Measurements from ENCODE around the gene GTF3C6. TPM values are rescaled to one million over a fixed set of nuclear protein-coding genes. Genes with fewer than 3 reads are reported as not detected.

Gene GTF3C6
- total RNA-seq, 1 donor from 2014 or later: 75.3 TPM

GRCh38 chr6:110949679-110950285, 8.7 kb upstream of the GTF3C6 start:
- Mint-ChIP-seq H3K27ac (ENCODE audit: unreplicated experiment) (no peak overlapping the region), H3K4me1 (ENCODE audit: unreplicated experiment) (no peaks in the 10 kb centered on the region), H3K9me3 (ENCODE audit: unreplicated experiment) (no peaks in the 10 kb centered on the region), H3K36me3 (ENCODE audit: low read depth, unreplicated experiment) (no peaks in the 10 kb centered on the region), H3K27me3 (ENCODE audit: unreplicated experiment) (no peaks in the 10 kb centered on the region), H3K4me3 (ENCODE audit: unreplicated experiment) (no peak overlapping the region)
- peak; percentile 56 for TF ChIP-seq CTCF (IDR thresholded peaks at IDR 0.05; ENCODE audit: unreplicated experiment)
- no peak for DNase-seq (ENCODE audit: low spot score)

DNA sequence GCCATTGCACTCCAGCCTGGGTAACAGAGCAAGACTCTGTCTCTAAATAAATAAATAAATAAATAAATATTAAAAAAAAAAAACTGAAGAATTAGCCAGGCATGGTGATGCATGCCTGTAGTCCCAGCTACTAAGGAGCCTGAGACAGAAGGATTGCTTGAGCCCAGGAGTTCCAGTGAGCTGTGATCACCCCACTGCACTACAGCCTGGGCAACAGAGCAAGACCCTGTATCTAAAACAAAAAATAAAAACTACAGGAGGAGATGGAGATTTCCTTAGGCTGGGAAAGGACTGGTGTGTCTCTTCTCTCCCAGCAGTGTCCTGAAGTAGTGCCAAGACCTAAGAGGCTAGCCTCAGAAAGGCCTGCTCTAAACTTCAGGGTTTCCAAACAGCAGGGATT, 8.1 kb upstream of the GTF3C6 start:
- DNase-seq (ENCODE audit: low spot score): no peak
- no peaks in the 10 kb centered on the region for H3K9me3 Mint-ChIP-seq (ENCODE audit: unreplicated experiment)
- no peaks in the 10 kb centered on the region for H3K36me3 Mint-ChIP-seq (ENCODE audit: low read depth, unreplicated experiment)
- TF ChIP-seq CTCF (IDR thresholded peaks at IDR 0.05; ENCODE audit: unreplicated experiment): no peak
- no peak overlapping the region for H3K4me3 Mint-ChIP-seq (ENCODE audit: unreplicated experiment)
- no peak overlapping the region for H3K27ac Mint-ChIP-seq (ENCODE audit: unreplicated experiment)
- H3K27me3 Mint-ChIP-seq (ENCODE audit: unreplicated experiment): no peaks in the 10 kb centered on the region
- H3K4me1 Mint-ChIP-seq (ENCODE audit: unreplicated experiment): no peaks in the 10 kb centered on the region

GRCh38 chr6:110951008-110951407, 7.5 kb upstream of the GTF3C6 start:
- H3K36me3 Mint-ChIP-seq (ENCODE audit: low read depth, unreplicated experiment): no peaks in the 10 kb centered on the region
- TF ChIP-seq CTCF (IDR thresholded peaks at IDR 0.05; ENCODE audit: unreplicated experiment): no peak
- DNase-seq (ENCODE audit: low spot score): no peak
- H3K9me3 Mint-ChIP-seq (ENCODE audit: unreplicated experiment): no peaks in the 10 kb centered on the region
- no peaks in the 10 kb centered on the region for H3K4me1 Mint-ChIP-seq (ENCODE audit: unreplicated experiment)
- no peaks in the 10 kb centered on the region for H3K27me3 Mint-ChIP-seq (ENCODE audit: unreplicated experiment)
- H3K27ac Mint-ChIP-seq (ENCODE audit: unreplicated experiment): no peak overlapping the region
- no peak overlapping the region for H3K4me3 Mint-ChIP-seq (ENCODE audit: unreplicated experiment)

DNA sequence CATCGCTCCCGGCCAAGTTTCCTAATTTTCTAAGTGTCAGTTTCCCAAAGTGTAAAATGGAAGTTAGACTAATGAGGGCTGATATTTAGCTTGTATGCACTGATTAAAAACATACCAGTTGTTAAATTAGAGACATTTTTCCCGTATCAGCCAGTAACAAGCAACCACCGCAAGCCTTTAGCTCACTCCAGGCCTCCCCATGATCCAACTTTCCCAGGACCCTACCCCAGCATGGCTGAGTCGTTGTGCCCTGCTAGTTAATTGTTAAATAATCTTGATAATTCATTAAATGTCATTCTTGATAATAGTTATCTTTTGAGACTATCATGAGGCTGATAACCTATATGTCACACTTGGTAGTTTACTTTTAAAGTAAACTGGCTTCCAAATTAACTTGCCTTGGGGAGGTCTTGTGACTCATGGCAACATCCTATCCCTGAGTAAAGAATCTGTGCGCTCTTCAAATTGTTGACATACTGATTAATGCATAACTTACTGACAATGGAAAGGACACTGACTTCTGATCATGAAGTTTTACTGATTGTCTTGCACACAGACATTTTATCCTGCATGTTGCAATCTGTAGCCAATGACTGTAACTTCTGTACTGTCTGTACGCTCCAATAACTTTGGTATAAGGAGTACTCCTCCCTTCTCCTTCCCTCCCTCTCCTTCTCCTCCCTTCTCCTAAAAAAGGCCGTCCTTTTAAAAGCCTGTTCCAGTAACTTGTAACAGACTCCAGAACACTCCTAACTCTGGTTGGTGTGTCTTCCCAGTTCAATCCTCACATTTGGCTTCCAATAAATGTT, 6.3 kb upstream of the GTF3C6 start:
- H3K4me3 Mint-ChIP-seq (ENCODE audit: unreplicated experiment): no peak overlapping the region
- no peak overlapping the region for H3K27ac Mint-ChIP-seq (ENCODE audit: unreplicated experiment)
- H3K9me3 Mint-ChIP-seq (ENCODE audit: unreplicated experiment): no peaks in the 10 kb centered on the region
- no peak for TF ChIP-seq CTCF (IDR thresholded peaks at IDR 0.05; ENCODE audit: unreplicated experiment)
- H3K27me3 Mint-ChIP-seq (ENCODE audit: unreplicated experiment): no peaks in the 10 kb centered on the region
- H3K4me1 Mint-ChIP-seq (ENCODE audit: unreplicated experiment): no peaks in the 10 kb centered on the region
- no peaks in the 10 kb centered on the region for H3K36me3 Mint-ChIP-seq (ENCODE audit: low read depth, unreplicated experiment)
- no peak for DNase-seq (ENCODE audit: low spot score)

Data from endothelial cell (in vitro differentiated cells).